Suppressor macrophage treated with lipopolysaccharide for 1 hour (primary cell): ENCODE measurements around the gene MBTPS2.
"Not testable (repeated sequence)": the region's sequence is repeated elsewhere in the genome, so short reads cannot be mapped to it uniquely, and the experiment has no call there.

Experiments
- DNase-seq, 3 donors: peaks; one replicate each; pipeline ENCODE4 v3.0.0-alpha.2; 2020 to 2022

MBTPS2 gene

GRCh38 chrX:21863241-21863640, 23.8 kb downstream of the MBTPS2 start:
- peak in 2 of 3 donors; percentile 38 to 62 for DNase-seq

- DNase-seq, result no peak
Observed at GRCh38 chrX:21865436-21865835, 26.0 kb downstream of the MBTPS2 start.

GRCh38 chrX:21870494-21870893, 31.1 kb downstream of the MBTPS2 start:
- peak in 1 of 3 donors; percentile 4 for DNase-seq

GRCh38 chrX:21873063-21873775, 33.8 kb downstream of the MBTPS2 start:
- no peak for DNase-seq

GRCh38 chrX:21874182-21874581, 34.8 kb downstream of the MBTPS2 start:
- not testable (repeated sequence) for DNase-seq

GRCh38 chrX:21875013-21875412, 35.6 kb downstream of the MBTPS2 start:
- DNase-seq, result no peak

- DNase-seq, result no peak
Observed at GRCh38 chrX:21881881-21882574, 42.6 kb downstream of the MBTPS2 start.

GRCh38 chrX:21883258-21883657, 43.8 kb downstream of the MBTPS2 start:
- DNase-seq, result peak in 2 of 3 donors; percentile 20 to 39

- DNase-seq, result no peak
Observed at GRCh38 chrX:21885568-21885967, 46.2 kb downstream of the MBTPS2 start.

- DNase-seq, result no peak
Observed at GRCh38 chrX:21905313-21905712, 65.9 kb downstream of the MBTPS2 start.

GRCh38 chrX:21905953-21906352, 66.5 kb downstream of the MBTPS2 start:
- DNase-seq, result no peak

- DNase-seq, result no peak
Observed at GRCh38 chrX:21907260-21907659, 67.8 kb downstream of the MBTPS2 start.

- DNase-seq, result no peak
Observed at GRCh38 chrX:21911481-21911880, 72.1 kb downstream of the MBTPS2 start.

GRCh38 chrX:21912220-21912619, 72.8 kb downstream of the MBTPS2 start:
- no peak for DNase-seq

- no peak for DNase-seq
Observed at GRCh38 chrX:21912989-21913388, 73.6 kb downstream of the MBTPS2 start.

GRCh38 chrX:21926116-21926515, 86.7 kb downstream of the MBTPS2 start:
- DNase-seq, result peak; percentile 47 to 67 (median 63)

GRCh38 chrX:21926527-21927278, 87.3 kb downstream of the MBTPS2 start:
- DNase-seq, result peak; percentile 66 to 91 (median 88)

GRCh38 chrX:21929209-21929608, 89.8 kb downstream of the MBTPS2 start:
- peak in 2 of 3 donors; percentile 37 to 42 for DNase-seq

- no peak for DNase-seq
Observed at GRCh38 chrX:21930986-21931385, 91.6 kb downstream of the MBTPS2 start.

- DNase-seq, result peak; percentile 81 to 92 (median 89)
Observed at GRCh38 chrX:21932292-21933002, 93.0 kb downstream of the MBTPS2 start.

GRCh38 chrX:21933077-21933476, 93.7 kb downstream of the MBTPS2 start:
- DNase-seq, result no peak

- no peak for DNase-seq
Observed at GRCh38 chrX:21934414-21934813, 95.0 kb downstream of the MBTPS2 start.
